HUES6 (cell line): Measurements from ENCODE around the gene NPRL2.

Source experiments
- H3K27ac ChIP-seq: 2 replicates; pipeline ENCODE4 v1.7.0; 2013; ENCODE audit warnings: low read depth, mild to moderate bottlenecking, low read length, inconsistent platforms
- H3K27me3 ChIP-seq: 2 replicates; pipeline ENCODE4 v1.6.1; 2013; ENCODE audit warnings: low read length; ENCODE audit not compliant: control insufficient read depth, insufficient read depth
- H3K36me3 ChIP-seq: 2 replicates; pipeline ENCODE4 v1.6.1; 2013; ENCODE audit warnings: low read length; ENCODE audit not compliant: control insufficient read depth, insufficient read depth
- H3K4me1 ChIP-seq: 2 replicates; pipeline ENCODE4 v1.6.1; 2013; ENCODE audit warnings: low read length; ENCODE audit not compliant: control insufficient read depth, insufficient read depth
- H3K4me3 ChIP-seq: 2 replicates; pipeline ENCODE4 v1.5.1; 2013; ENCODE audit warnings: low read depth, low read length
- H3K9ac ChIP-seq: one replicate; pipeline ENCODE4 v1.6.1; 2013; ENCODE audit warnings: mild to moderate bottlenecking, low read length
- H3K9me3 ChIP-seq: 2 replicates; pipeline ENCODE4 v1.6.1; 2013; ENCODE audit warnings: low read depth, low read length; ENCODE audit not compliant: control insufficient read depth, insufficient read depth

The NPRL2 gene

DNA sequence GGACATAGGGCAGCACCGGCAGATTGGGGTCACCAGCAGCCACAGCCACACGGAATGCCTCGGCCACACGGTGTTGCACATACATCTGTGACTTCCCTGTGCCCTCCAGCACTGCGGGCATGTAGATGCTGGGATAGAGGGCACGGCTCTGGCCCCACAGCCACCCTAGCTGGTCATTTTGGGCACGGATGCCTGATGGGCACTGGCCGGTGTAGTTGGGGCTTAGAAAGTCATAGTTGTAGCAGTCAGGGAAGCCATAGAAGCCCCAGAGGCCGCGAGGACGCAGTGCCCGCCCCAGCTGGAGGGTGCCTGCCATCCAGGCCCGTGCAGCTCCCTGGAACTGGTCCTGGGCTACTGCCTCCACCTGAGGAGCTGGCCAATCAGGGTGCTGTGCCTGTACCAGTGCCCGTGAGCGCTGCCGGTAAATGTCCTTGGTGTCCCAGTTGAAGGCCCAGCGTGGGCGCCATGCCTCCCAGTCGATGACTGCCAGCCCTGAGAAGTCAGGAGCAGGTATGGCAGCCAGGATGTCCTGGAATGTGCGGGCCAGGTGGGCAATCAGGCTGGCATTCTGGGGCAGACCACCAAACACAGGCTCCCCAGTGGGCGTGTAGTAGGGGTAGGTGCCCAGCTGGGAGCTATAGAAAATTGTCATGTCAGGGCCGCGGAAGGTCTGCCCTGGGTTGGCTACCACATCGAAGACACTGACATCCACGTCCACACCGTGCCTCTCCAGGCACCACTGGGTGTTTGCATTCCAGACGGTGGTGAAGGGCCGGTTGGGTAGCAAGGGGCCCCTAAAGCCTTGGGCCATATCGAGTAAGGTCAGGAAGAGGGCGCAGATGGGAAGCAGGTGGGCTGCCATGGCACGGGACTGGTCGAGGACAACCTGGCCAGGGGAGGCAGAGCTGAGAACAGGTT, 48.2 kb downstream of the NPRL2 start:
- no peaks in the 10 kb centered on the region for H3K27me3 ChIP-seq
- H3K36me3 ChIP-seq: peaks cover 1% of the 10 kb centered on the region; the same call in 1 of the 2 replicates
- peaks cover 28% of the 10 kb centered on the region for H3K4me1 ChIP-seq
- peaks cover 15% of the 10 kb centered on the region for H3K9me3 ChIP-seq
- H3K27ac ChIP-seq: no peak overlapping the region
- H3K9ac ChIP-seq: no peak overlapping the region
- H3K4me3 ChIP-seq: peak overlapping the region; percentile 2; the same call in 1 of the 2 replicates

DNA sequence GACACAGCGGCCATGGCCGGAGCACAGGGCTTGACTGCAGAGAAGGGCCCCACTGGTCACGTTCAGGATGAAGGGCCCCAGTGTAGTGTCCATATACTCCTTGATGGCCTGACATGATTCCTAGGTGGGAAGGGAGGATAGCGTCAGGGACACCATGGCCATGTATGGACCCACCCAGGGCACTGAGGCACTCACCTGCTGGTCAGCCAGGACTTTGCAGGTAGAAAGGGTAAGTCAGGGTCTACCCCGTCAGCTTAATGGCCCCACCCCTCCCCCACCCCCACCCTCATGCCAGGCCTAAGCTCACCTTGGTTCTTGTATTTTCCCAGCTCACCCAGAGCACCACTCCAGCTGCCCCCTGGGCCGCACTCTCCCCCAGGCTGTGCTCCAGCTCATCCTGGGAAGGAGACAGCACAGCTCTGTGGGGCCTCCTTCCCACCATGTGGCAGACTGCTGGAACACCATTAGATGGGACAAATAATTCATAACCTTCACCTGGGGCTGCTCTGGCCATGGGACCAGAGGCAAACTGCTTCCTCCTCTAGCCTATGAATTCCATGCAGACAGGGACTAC, 49.8 kb downstream of the NPRL2 start:
- Histone ChIP-seq H3K4me3 (no peak overlapping the region), H3K4me1 (peaks cover 28% of the 10 kb centered on the region), H3K36me3 (peaks cover 6% of the 10 kb centered on the region; the same call in 1 of the 2 replicates), H3K9me3 (peaks cover 2% of the 10 kb centered on the region; the same call in 1 of the 2 replicates), H3K9ac (no peak overlapping the region), H3K27ac (no peak overlapping the region), H3K27me3 (no peaks in the 10 kb centered on the region)

DNA sequence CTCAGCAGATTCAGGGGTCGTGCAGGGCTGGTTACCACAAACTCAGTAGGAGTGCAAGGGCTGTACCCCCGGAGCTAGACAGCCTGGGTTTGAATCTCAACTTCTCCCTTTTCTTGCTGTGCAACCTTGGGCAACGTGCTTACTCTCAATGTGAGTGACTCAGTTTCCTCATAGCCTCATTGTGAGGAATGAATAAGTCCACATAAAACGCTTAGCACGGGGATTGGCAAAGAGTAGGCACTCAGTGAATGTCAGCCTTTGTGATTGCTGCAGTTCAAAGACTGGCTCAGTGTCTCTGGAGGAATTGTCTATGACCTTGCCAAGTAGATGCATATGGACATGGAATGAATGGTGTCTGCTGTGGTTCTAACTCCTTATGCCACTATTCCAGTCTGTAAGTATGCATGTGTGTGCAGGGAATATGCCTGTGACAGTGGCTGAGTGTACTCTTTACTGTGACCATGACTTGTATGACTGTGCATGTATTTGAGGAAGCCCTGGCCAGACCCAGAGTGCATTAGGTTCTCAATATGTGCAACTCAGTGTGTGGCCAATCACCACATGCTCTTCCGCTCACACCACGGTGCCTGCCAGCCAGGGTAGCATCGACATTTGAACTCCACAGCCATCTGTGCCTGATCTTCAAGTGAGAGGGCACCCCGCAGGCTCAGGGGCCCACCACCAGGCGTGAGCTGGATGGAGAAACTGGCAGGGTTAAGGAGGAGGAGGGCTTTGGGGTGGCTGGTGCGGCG, 50.5 kb downstream of the NPRL2 start:
- no peaks in the 10 kb centered on the region for H3K27me3 ChIP-seq
- H3K27ac ChIP-seq: peak overlapping the region; percentile 55; the same call in 1 of the 2 replicates
- peaks cover 6% of the 10 kb centered on the region; the same call in 1 of the 2 replicates for H3K36me3 ChIP-seq
- peak overlapping the region; percentile 56 for H3K4me3 ChIP-seq
- H3K4me1 ChIP-seq: peaks cover 28% of the 10 kb centered on the region
- peak overlapping the region; percentile 65 for H3K9ac ChIP-seq
- no peaks in the 10 kb centered on the region for H3K9me3 ChIP-seq

GRCh38 chr3:50299638-50299928, 51.0 kb downstream of the NPRL2 start:
- Histone ChIP-seq H3K9ac (peak overlapping the region; percentile 65), H3K36me3 (peaks cover 6% of the 10 kb centered on the region; the same call in 1 of the 2 replicates), H3K27me3 (no peaks in the 10 kb centered on the region), H3K4me1 (peaks cover 28% of the 10 kb centered on the region), H3K27ac (peak overlapping the region; percentile 55; the same call in 1 of the 2 replicates), H3K4me3 (peak overlapping the region; percentile 56), H3K9me3 (no peaks in the 10 kb centered on the region)

DNA sequence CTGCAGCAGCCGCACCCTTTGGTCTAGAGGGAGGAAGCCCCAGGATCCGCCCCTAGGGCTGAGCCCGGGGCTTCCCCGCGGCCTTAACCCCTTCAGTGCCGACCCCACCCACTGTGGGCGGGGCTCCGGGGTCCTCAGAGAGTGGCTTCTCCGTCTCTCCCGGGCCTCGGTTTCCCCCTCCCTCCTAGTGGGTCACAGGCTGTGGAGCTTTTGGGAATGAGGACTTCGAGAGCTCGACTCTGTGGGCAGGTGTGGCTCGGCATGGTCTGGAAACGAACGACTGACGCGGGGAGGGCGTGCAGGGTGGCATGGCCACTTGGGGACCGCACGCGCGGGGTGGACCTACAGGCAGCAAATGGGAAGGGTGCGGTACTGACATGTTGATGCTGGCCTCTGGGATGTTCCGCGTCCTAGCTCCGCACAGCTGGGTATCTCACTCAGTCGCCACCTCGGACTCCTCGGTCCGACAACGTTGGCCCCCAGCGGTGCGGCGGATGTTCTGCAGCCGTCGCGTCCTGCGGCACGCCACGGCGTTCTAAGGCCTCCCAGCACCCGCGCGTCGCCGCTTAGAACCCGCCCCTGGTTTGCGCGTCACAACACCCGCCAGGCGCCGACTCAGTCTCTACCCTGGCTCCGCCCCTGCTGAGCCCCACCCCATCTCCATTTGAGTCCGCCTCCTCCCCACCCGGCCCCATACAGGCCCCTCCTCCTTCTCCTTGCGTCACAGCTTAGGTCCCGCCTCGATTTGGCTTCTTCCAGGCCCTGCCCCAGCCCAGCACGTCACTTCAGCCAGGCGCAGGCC, 51.5 kb downstream of the NPRL2 start, which contains the start of the genes HYAL3 and NAA80:
Gene HYAL3 (minus strand): TSS at position 570 of the 802 bp plus-strand sequence. CDS start 3,803 bp downstream, outside the sequence.
Gene NAA80 (minus strand): TSS at position 570 of the 802 bp plus-strand sequence. CDS start 1,942 bp downstream, outside the sequence.
- Histone ChIP-seq H3K36me3 (peaks cover 6% of the 10 kb centered on the region; the same call in 1 of the 2 replicates), H3K27ac (peak within 1 kb of the TSS; percentile 55; the same call in 1 of the 2 replicates)

GRCh38 chr3:50297896-50298725, 52.5 kb downstream of the NPRL2 start:
- H3K9me3 ChIP-seq: no peaks in the 10 kb centered on the region
- H3K27me3 ChIP-seq: no peaks in the 10 kb centered on the region
- H3K27ac ChIP-seq: no peak overlapping the region
- peaks cover 6% of the 10 kb centered on the region; the same call in 1 of the 2 replicates for H3K36me3 ChIP-seq
- H3K4me1 ChIP-seq: peaks cover 25% of the 10 kb centered on the region
- H3K9ac ChIP-seq: peak overlapping the region; percentile 58
- H3K4me3 ChIP-seq: peak overlapping the region; percentile 78

More for the DNA sequence above, 51.5 kb downstream of the NPRL2 start, which contains the start of the genes HYAL3 and NAA80:
- Histone ChIP-seq H3K9me3 (no peaks in the 10 kb centered on the region), H3K27me3 (no peaks in the 10 kb centered on the region), H3K4me1 (peaks cover 28% of the 10 kb centered on the region), H3K4me3 (peak within 1 kb of the TSS; percentile 78), H3K9ac (peak within 1 kb of the TSS; percentile 65)

GRCh38 chr3:50297384-50297775, 53.2 kb downstream of the NPRL2 start:
- Histone ChIP-seq H3K4me1 (peaks cover 22% of the 10 kb centered on the region), H3K36me3 (peaks cover 6% of the 10 kb centered on the region; the same call in 1 of the 2 replicates), H3K27me3 (no peaks in the 10 kb centered on the region), H3K4me3 (no peak overlapping the region), H3K27ac (no peak overlapping the region), H3K9me3 (no peaks in the 10 kb centered on the region), H3K9ac (no peak overlapping the region)
